ENCODE results near the gene C3AR1. TPM values are rescaled to one million over a fixed set of nuclear protein-coding genes. Genes with fewer than 3 reads are reported as not detected.

Gene C3AR1
- total RNA-seq, 1 experiment from 2014 or later: not detected

DNA sequence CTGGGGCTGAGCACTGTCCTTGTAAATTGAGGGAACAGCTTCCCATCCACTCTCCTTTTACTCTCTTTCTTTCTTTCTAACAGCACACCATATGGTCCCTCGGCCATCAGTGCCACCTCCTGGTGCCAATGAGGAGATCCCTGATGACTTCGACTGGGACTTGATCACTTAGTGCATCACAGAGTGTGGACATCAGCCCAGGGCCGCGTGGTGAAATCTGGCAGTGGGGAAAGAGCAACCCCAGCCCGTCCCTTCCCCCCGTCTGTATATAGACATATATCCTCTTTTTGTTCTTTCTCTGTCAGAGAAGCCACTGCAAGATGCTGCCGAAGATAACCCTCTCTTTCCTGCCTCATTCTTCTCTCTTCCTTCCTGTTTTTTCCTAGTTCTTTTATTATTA lies 13.5 kb downstream of the C3AR1 start:
- no CpG with 5 or more reads among the region's 7 CpGs for WGBS (ENCODE audit: extremely low coverage, insufficient read length, low lambda C conversion rate)

More for the DNA sequence above, 13.5 kb downstream of the C3AR1 start:
- no peaks in the 10 kb centered on the region for H3K23me2 ChIP-seq (ENCODE audit: insufficient read length, low read depth, low read length, poor library complexity, severe bottlenecking)
- TF ChIP-seq, protein P1, sequence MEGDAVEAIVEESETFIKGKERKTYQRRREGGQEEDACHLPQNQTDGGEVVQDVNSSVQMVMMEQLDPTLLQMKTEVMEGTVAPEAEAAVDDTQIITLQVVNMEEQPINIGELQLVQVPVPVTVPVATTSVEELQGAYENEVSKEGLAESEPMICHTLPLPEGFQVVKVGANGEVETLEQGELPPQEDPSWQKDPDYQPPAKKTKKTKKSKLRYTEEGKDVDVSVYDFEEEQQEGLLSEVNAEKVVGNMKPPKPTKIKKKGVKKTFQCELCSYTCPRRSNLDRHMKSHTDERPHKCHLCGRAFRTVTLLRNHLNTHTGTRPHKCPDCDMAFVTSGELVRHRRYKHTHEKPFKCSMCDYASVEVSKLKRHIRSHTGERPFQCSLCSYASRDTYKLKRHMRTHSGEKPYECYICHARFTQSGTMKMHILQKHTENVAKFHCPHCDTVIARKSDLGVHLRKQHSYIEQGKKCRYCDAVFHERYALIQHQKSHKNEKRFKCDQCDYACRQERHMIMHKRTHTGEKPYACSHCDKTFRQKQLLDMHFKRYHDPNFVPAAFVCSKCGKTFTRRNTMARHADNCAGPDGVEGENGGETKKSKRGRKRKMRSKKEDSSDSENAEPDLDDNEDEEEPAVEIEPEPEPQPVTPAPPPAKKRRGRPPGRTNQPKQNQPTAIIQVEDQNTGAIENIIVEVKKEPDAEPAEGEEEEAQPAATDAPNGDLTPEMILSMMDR (conservative IDR thresholded peaks at IDR 0.05): no peak
- no peak overlapping the region for H3K23ac ChIP-seq (ENCODE audit: insufficient read length, low read depth, low read length)
- H3K56ac ChIP-seq (ENCODE audit: insufficient read length, low read depth, low read length): no peak overlapping the region
- H3K27ac ChIP-seq (ENCODE audit: insufficient read length, low read depth, low read length): no peak overlapping the region
- peaks cover 0 to 1% of the 10 kb centered on the region in 2 experiments; a peak in 3 of 4 replicates for H3K4me1 Mint-ChIP-seq
- no peak overlapping the region for H3K4me2 ChIP-seq (ENCODE audit: insufficient read depth, insufficient read length, low read length)
- no peak overlapping the region for H3K18ac ChIP-seq (ENCODE audit: insufficient read length, low read depth, low read length)
- no peak overlapping the region for H3K9ac ChIP-seq (ENCODE audit: extremely low read depth, insufficient read length, low read length)
- H2AK5ac ChIP-seq (ENCODE audit: insufficient read length, low read length): no peak overlapping the region
- H3K79me2 ChIP-seq (ENCODE audit: insufficient read depth, low read length): no peaks in the 10 kb centered on the region
- H3K27me3 Mint-ChIP-seq (ENCODE audit: low read depth): peaks cover 1% of the 10 kb centered on the region; the same call in 1 of the 2 replicates
- H2BK12ac ChIP-seq (ENCODE audit: insufficient read length, low read depth, low read length): no peak overlapping the region
- no peak overlapping the region for H3K14ac ChIP-seq (ENCODE audit: insufficient read depth, low read length)
- no peak overlapping the region for H2AFZ ChIP-seq (ENCODE audit: low read length)
- H2BK15ac ChIP-seq (ENCODE audit: low read depth, low read length): no peak overlapping the region
- no peak overlapping the region for H2BK5ac ChIP-seq (ENCODE audit: insufficient read length, low read length)
- H4K5ac ChIP-seq (ENCODE audit: insufficient read length, low read depth, low read length): no peak overlapping the region
- no peaks in the 10 kb centered on the region for H3K27me3 ChIP-seq (ENCODE audit: insufficient read depth, low read length)
- H3K4me3 Mint-ChIP-seq: no peak overlapping the region
- no peaks in the 10 kb centered on the region for H3K79me1 ChIP-seq (ENCODE audit: insufficient read depth, low read depth, low read length, poor library complexity, severe bottlenecking)
- no peaks in the 10 kb centered on the region for H4K20me1 ChIP-seq (ENCODE audit: control insufficient read depth, insufficient read depth, insufficient read length)
- H3K4me1 ChIP-seq (ENCODE audit: insufficient read depth, low read length): no peaks in the 10 kb centered on the region
- H3K27ac Mint-ChIP-seq: peak overlapping the region in 2 of 3 experiments; percentile 40 to 72; a peak in 2 of 7 replicates
- no peak overlapping the region for H3K4ac ChIP-seq (ENCODE audit: low read depth, low read length)
- H2BK120ac ChIP-seq (ENCODE audit: low read depth, low read length, poor library complexity, severe bottlenecking): no peak overlapping the region
- H3K9me3 Mint-ChIP-seq: no peaks in the 10 kb centered on the region
- peaks cover 11 to 32% (median 27%) of the 10 kb centered on the region in 3 experiments; a peak in 5 of 7 replicates for H3K36me3 Mint-ChIP-seq (ENCODE audit: insufficient read depth in 1 of 3, low read depth in 3 of 3)
- no peak overlapping the region for H2BK20ac ChIP-seq (ENCODE audit: low read depth, low read length, poor library complexity, severe bottlenecking)
- no peak overlapping the region for H4K91ac ChIP-seq (ENCODE audit: insufficient read length, low read depth, low read length)
- H3K9me3 ChIP-seq (ENCODE audit: control insufficient read depth, low read depth, low read length): no peaks in the 10 kb centered on the region
- H4K8ac ChIP-seq (replicated peaks; ENCODE audit: insufficient read length, low read depth, low read length): no peak overlapping the region
- H3T11ph ChIP-seq (ENCODE audit: low read length): no peak overlapping the region
- no peak for DNase-seq

All from H9 (cell line).